ENCODE data around the gene SART1. TPM values are rescaled to one million over a fixed set of nuclear protein-coding genes. Genes with fewer than 3 reads are reported as not detected.

SART1 gene
- total RNA-seq, 1 donor: 22.7 TPM

Other genes with a start within 250 kb of the SART1 start
- gene KAT5, start 249.5 kb upstream of the SART1 start, total RNA-seq (ENCODE audit: low replicate concordance): 35.9 and 59.1 TPM in 2 replicates
- gene RNASEH2C, start 240.9 kb upstream of the SART1 start, total RNA-seq (ENCODE audit: low replicate concordance): 44.6 and 49.6 TPM in 2 replicates
- 11.5 and 14.4 TPM in 2 replicates for gene AP5B1, start 180.8 kb upstream of the SART1 start, total RNA-seq (ENCODE audit: low replicate concordance)
- gene OVOL1, start 174.7 kb upstream of the SART1 start, total RNA-seq (ENCODE audit: low replicate concordance): not detected in 2 replicates
- gene SNX32, start 127.8 kb upstream of the SART1 start, total RNA-seq (ENCODE audit: low replicate concordance): 1.6 and 3.3 TPM in 2 replicates
- 673 and 713 TPM in 2 replicates for gene CFL1, start 103.6 kb upstream of the SART1 start, total RNA-seq (ENCODE audit: low replicate concordance)
- gene MUS81, start 101.3 kb upstream of the SART1 start, total RNA-seq (ENCODE audit: low replicate concordance): 26.3 and 31.8 TPM in 2 replicates
- 57.3 and 105 TPM in 2 replicates for gene EFEMP2, start 88.9 kb upstream of the SART1 start, total RNA-seq (ENCODE audit: low replicate concordance)
- gene CTSW, start 81.9 kb upstream of the SART1 start, total RNA-seq (ENCODE audit: low replicate concordance): not detected in 2 replicates
- gene FIBP, start 73.3 kb upstream of the SART1 start, total RNA-seq (ENCODE audit: low replicate concordance): 71.7 and 157 TPM in 2 replicates
- gene CCDC85B, start 71.1 kb upstream of the SART1 start, total RNA-seq (ENCODE audit: low replicate concordance): 75.0 and 288 TPM in 2 replicates
- 11.4 and 73.9 TPM in 2 replicates for gene FOSL1, start 61.3 kb upstream of the SART1 start, total RNA-seq (ENCODE audit: low replicate concordance)
- gene C11orf68, start 42.7 kb upstream of the SART1 start, total RNA-seq (ENCODE audit: low replicate concordance): 9.6 and 44.8 TPM in 2 replicates
- 155 and 317 TPM in 2 replicates for gene DRAP1, start 42.3 kb upstream of the SART1 start, total RNA-seq (ENCODE audit: low replicate concordance)
- not detected in 2 replicates for gene TSGA10IP, start 16.3 kb upstream of the SART1 start, total RNA-seq (ENCODE audit: low replicate concordance)
- gene EIF1AD, start 40.4 kb downstream of the SART1 start, total RNA-seq (ENCODE audit: low replicate concordance): 21.9 and 26.4 TPM in 2 replicates
- 44.1 and 57.7 TPM in 2 replicates for gene BANF1, start 40.8 kb downstream of the SART1 start, total RNA-seq (ENCODE audit: low replicate concordance)
- 1.7 TPM in 1 of 2 replicates, not detected in the other for gene CST6, start 50.3 kb downstream of the SART1 start, total RNA-seq (ENCODE audit: low replicate concordance)
- not detected in 2 replicates for gene CATSPER1, start 64.7 kb downstream of the SART1 start, total RNA-seq (ENCODE audit: low replicate concordance)
- not detected in 2 replicates for gene GAL3ST3, start 87.4 kb downstream of the SART1 start, total RNA-seq (ENCODE audit: low replicate concordance)
- 158 and 255 TPM in 2 replicates for gene SF3B2, start 90.6 kb downstream of the SART1 start, total RNA-seq (ENCODE audit: low replicate concordance)
- gene PACS1, start 108.5 kb downstream of the SART1 start, total RNA-seq (ENCODE audit: low replicate concordance): 18.6 and 31.5 TPM in 2 replicates

Data from fibroblast of the aortic adventitia (primary cell).